HepG2 (cell line): ENCODE results near the gene NAALAD2. TPM values are rescaled to one million over a fixed set of nuclear protein-coding genes. Genes with fewer than 3 reads are reported as not detected.
A peak's percentile ranks its signal among the peaks of the same experiment; 100 is the strongest.

ENCODE experiments used
- DPF2 ChIP-seq: sonication (generic); formaldehyde crosslinking; IDR thresholded peaks from 2 replicates; pipeline ENCODE4 v1.4.0; 2020; ENCODE audit warnings: mild to moderate bottlenecking, low read depth, missing genetic modification reagents, borderline replicate concordance
- GMEB2 ChIP-seq: IDR thresholded peaks from 2 replicates; pipeline ENCODE4 v1.6.1; 2016; ENCODE audit warnings: missing biosample characterization, missing genetic modification reagents, low read depth
- KAT7 ChIP-seq: IDR thresholded peaks from 2 replicates; pipeline ENCODE4 v1.6.1; 2018; ENCODE audit warnings: borderline replicate concordance, missing compliant biosample characterization
- KDM6A ChIP-seq: IDR thresholded peaks from 2 replicates; pipeline ENCODE4 v1.6.1; 2016; ENCODE audit warnings: low read depth
- NFE2L2 ChIP-seq: fragments of 150-350 bp; IDR thresholded peaks from 2 replicates; pipeline ENCODE4 v1.6.1; 2014; ENCODE audit warnings: low read length
- PHF5A ChIP-seq: IDR thresholded peaks from one replicate; pipeline ENCODE4 v1.6.1; 2018; ENCODE audit warnings: low read depth, missing genetic modification reagents; ENCODE audit not compliant: unreplicated experiment
- RELA ChIP-seq: sonication (generic); formaldehyde crosslinking; IDR thresholded peaks from 2 replicates; pipeline ENCODE4 v1.4.0; 2020; ENCODE audit warnings: missing genetic modification reagents
- ZNF225 ChIP-seq: sonication (generic); formaldehyde crosslinking; IDR thresholded peaks from 2 replicates; pipeline ENCODE4 v1.4.0; 2020; ENCODE audit warnings: mild to moderate bottlenecking, missing genetic modification reagents
- ZNF350 ChIP-seq: sonication (generic); formaldehyde crosslinking; IDR thresholded peaks from 2 replicates; pipeline ENCODE4 v1.4.0; 2020; ENCODE audit warnings: mild to moderate bottlenecking, low read depth, missing genetic modification reagents, borderline replicate concordance
- ZNF460 ChIP-seq: sonication (generic); formaldehyde crosslinking; IDR thresholded peaks from 2 replicates; pipeline ENCODE4 v1.5.1; 2020; ENCODE audit warnings: missing genetic modification reagents, mild to moderate bottlenecking, borderline replicate concordance
- ZNF687 ChIP-seq: sonication (generic); formaldehyde crosslinking; IDR thresholded peaks from 2 replicates; pipeline ENCODE4 v1.5.1; 2020; ENCODE audit warnings: mild to moderate bottlenecking, missing genetic modification reagents, moderate library complexity
- ZNF83 ChIP-seq: sonication (generic); formaldehyde crosslinking; IDR thresholded peaks from 2 replicates; pipeline ENCODE4 v1.4.0; 2020; ENCODE audit warnings: missing genetic modification reagents, mild to moderate bottlenecking, borderline replicate concordance
- ZNF879 ChIP-seq: sonication (generic); formaldehyde crosslinking; IDR thresholded peaks from 2 replicates; pipeline ENCODE4 v1.8.1; 2023; ENCODE audit warnings: missing genetic modification reagents
- polyA plus RNA-seq, 8 experiments: library from polyadenylated mRNA; depleted of rRNA in 3 of 8; stranded (reverse) in 7 of 8; unstranded in 1 of 8; fragments of >200 nt; fragmentation: Illumina TruSeq in 4 of 8; extraction: Trizol in 4 of 8; gene quantifications; 2 replicates each; pipeline versions ENCODE4 v1.2.1 to v1.2.3, GENCODE V29; 2011 to 2016; ENCODE audit warnings: low read depth in 4 of 8, missing spikeins in 1 of 8, mixed read lengths in 1 of 8; ENCODE audit not compliant: insufficient read depth in 1 of 8
- total RNA-seq, 5 experiments: library from RNA; depleted of rRNA; stranded (reverse); fragments of >200 nt; fragmentation: Illumina TruSeq; extraction: Trizol; gene quantifications; 2 replicates each; pipeline ENCODE4 v1.2.3, GENCODE V29; 2016; ENCODE audit warnings: low read depth in 1 of 5
- TF ChIP-seq, protein P1 (sequence below): sonication (generic); formaldehyde crosslinking; IDR thresholded peaks from 2 replicates; pipeline ENCODE4 v1.4.0; 2020; ENCODE audit warnings: mild to moderate bottlenecking, missing genetic modification reagents, borderline replicate concordance
- TF ChIP-seq, protein P2 (sequence below): sonication (generic); formaldehyde crosslinking; IDR thresholded peaks from 2 replicates; pipeline ENCODE4 v1.4.0; 2020; ENCODE audit warnings: missing genetic modification reagents, mild to moderate bottlenecking, borderline replicate concordance
- TF ChIP-seq, protein P3 (sequence below): IDR thresholded peaks from 2 replicates; pipeline ENCODE4 v1.6.1; 2018; ENCODE audit warnings: missing genetic modification reagents

Gene NAALAD2
- total and polyA plus RNA-seq, 2 of the 13 experiments (the other 11 are each of a cell fraction or from before 2014, with no cell fraction given) = 8.0 to 8.9 TPM

DNA sequence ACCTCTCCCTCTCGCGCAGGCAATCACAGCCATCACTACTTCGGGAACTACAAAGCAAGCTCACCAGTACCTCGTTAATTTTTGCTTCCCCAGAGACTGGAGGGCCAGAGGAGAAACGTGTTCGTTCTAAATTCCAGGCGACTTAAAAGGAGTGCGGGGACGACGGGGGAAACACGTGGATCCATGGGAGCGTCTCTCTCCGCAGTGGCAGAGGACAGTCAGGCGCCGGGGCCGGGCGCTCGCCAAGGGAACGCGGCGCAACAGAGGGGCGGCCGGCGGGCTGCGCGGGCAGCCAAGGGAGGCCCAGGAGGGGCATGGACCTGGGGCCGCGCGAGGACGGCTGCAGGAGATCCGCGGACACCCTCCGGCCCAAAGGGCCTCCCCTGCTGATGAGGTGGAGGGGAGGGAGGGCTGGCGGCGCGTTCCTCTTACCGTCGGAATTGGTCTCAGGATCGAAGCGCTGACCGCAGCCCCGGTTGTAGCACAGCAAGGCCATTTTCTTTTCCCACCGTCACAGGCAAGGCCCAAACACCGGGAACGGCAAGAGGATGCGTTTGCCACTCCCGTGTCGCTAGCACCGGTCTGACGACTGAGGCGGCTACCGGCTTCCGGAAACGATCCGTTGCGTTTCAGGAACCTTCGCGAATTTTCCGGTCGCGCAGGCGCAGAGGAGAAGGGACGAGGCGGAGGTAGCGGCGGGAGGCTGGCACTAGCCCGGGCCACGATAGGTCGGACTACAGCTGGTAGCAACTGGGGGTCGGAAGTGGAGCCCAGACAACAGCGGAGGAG lies 88.2 kb downstream of the NAALAD2 start, which contains the start of gene CHORDC1 (continued):
- TF ChIP-seq ZNF225 (no peak), RELA (no peak; the same call in 1 of the 2 replicates), ZNF687 (peak; percentile 98), GMEB2 (no peak), KAT7 (CRISPR knock-in tag) (peak; percentile 82; the same call in 1 of the 2 replicates), KDM6A (CRISPR knock-in tag) (no peak), ZNF460 (CRISPR knock-in tag) (no peak), DPF2 (CRISPR knock-in tag) (no peak), PHF5A (no peak), ZNF879 (CRISPR knock-in tag) (no peak), ZNF350 (CRISPR knock-in tag) (peak; percentile 78), ZNF83 (CRISPR knock-in tag) (no peak), NFE2L2 (no peak)
- TF ChIP-seq, protein P1, sequence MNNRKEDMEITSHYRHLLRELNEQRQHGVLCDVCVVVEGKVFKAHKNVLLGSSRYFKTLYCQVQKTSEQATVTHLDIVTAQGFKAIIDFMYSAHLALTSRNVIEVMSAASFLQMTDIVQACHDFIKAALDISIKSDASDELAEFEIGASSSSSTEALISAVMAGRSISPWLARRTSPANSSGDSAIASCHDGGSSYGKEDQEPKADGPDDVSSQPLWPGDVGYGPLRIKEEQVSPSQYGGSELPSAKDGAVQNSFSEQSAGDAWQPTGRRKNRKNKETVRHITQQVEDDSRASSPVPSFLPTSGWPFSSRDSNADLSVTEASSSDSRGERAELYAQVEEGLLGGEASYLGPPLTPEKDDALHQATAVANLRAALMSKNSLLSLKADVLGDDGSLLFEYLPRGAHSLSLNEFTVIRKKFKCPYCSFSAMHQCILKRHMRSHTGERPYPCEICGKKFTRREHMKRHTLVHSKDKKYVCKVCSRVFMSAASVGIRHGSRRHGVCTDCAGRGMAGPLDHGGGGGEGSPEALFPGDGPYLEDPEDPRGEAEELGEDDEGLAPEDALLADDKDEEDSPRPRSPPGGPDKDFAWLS = 0 out of 2 replicates have a peak, but pooled peaks have one; percentile 61
- TF ChIP-seq, protein P2, sequence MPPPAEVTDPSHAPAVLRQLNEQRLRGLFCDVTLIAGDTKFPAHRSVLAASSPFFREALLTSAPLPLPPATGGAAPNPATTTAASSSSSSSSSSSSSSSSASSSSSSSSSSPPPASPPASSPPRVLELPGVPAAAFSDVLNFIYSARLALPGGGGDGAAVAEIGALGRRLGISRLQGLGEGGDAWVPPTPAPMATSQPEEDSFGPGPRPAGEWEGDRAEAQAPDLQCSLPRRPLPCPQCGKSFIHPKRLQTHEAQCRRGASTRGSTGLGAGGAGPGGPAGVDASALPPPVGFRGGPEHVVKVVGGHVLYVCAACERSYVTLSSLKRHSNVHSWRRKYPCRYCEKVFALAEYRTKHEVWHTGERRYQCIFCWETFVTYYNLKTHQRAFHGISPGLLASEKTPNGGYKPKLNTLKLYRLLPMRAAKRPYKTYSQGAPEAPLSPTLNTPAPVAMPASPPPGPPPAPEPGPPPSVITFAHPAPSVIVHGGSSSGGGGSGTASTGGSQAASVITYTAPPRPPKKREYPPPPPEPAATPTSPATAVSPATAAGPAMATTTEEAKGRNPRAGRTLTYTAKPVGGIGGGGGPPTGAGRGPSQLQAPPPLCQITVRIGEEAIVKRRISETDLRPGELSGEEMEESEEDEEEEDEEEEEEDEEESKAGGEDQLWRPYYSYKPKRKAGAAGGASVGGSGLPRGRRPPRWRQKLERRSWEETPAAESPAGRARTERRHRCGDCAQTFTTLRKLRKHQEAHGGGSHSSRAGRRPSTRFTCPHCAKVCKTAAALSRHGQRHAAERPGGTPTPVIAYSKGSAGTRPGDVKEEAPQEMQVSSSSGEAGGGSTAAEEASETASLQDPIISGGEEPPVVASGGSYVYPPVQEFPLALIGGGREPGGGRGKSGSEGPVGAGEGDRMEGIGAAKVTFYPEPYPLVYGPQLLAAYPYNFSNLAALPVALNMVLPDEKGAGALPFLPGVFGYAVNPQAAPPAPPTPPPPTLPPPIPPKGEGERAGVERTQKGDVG (CRISPR knock-in tag) = 0 out of 2 replicates have a peak, but pooled peaks have one; percentile 30
- TF ChIP-seq, protein P3, sequence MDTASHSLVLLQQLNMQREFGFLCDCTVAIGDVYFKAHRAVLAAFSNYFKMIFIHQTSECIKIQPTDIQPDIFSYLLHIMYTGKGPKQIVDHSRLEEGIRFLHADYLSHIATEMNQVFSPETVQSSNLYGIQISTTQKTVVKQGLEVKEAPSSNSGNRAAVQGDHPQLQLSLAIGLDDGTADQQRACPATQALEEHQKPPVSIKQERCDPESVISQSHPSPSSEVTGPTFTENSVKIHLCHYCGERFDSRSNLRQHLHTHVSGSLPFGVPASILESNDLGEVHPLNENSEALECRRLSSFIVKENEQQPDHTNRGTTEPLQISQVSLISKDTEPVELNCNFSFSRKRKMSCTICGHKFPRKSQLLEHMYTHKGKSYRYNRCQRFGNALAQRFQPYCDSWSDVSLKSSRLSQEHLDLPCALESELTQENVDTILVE (CRISPR knock-in tag) = peak; percentile 44; the same call in 1 of the 2 replicates
